ENCODE measurements around the gene BCO1.

Gene BCO1

GRCh38 chr16:81210807-81211206, 27.7 kb upstream of the BCO1 start:
- ATAC-seq: no peak
- TF ChIP-seq ARNTL (CRISPR knock-in tag; IDR thresholded peaks at IDR 0.05; ENCODE audit: borderline replicate concordance, low read depth) (no peak), TSHZ2 (CRISPR knock-in tag; IDR thresholded peaks at IDR 0.05) (no peak)

- peak; percentile 55 for ATAC-seq
- TF ChIP-seq SNAI2 (CRISPR knock-in tag; IDR thresholded peaks at IDR 0.05) (no peak), ISL1 (CRISPR knock-in tag; IDR thresholded peaks at IDR 0.05) (no peak), ZNF70 (CRISPR knock-in tag; IDR thresholded peaks at IDR 0.05) (no peak), PATZ1 (CRISPR knock-in tag; IDR thresholded peaks at IDR 0.05; ENCODE audit: borderline replicate concordance) (no peak), RARB (CRISPR knock-in tag; IDR thresholded peaks at IDR 0.05) (no peak), CSDC2 (CRISPR knock-in tag; IDR thresholded peaks at IDR 0.05) (no peak), OSR1 (CRISPR knock-in tag; IDR thresholded peaks at IDR 0.05) (no peak), ARNTL (CRISPR knock-in tag; IDR thresholded peaks at IDR 0.05; ENCODE audit: borderline replicate concordance, low read depth) (no peak), CSRNP3 (CRISPR knock-in tag; IDR thresholded peaks at IDR 0.05) (no peak), ZNF565 (CRISPR knock-in tag; conservative IDR thresholded peaks at IDR 0.05; ENCODE audit: low read depth) (no peak), ZC3H10 (CRISPR knock-in tag; IDR thresholded peaks at IDR 0.05) (no peak), CREB5 (CRISPR knock-in tag; IDR thresholded peaks at IDR 0.05; ENCODE audit: low read depth) (no peak), TOX (CRISPR knock-in tag; IDR thresholded peaks at IDR 0.05; ENCODE audit: borderline replicate concordance) (no peak), TSHZ2 (CRISPR knock-in tag; IDR thresholded peaks at IDR 0.05) (no peak)
These were observed 25.5 kb upstream of the BCO1 start for GRCh38 chr16:81212830-81213465.

GRCh38 chr16:81214745-81215166, 23.7 kb upstream of the BCO1 start:
- ATAC-seq: peak; percentile 62; the same call in 2 of the 3 replicates
- TF ChIP-seq TSHZ2 (CRISPR knock-in tag; IDR thresholded peaks at IDR 0.05): no peak
- TF ChIP-seq POU6F1 (CRISPR knock-in tag; IDR thresholded peaks at IDR 0.05; ENCODE audit: borderline replicate concordance, low read depth): no peak
- no peak for TF ChIP-seq ZNF70 (CRISPR knock-in tag; IDR thresholded peaks at IDR 0.05)
- no peak for TF ChIP-seq CSRNP3 (CRISPR knock-in tag; IDR thresholded peaks at IDR 0.05)
- TF ChIP-seq OSR1 (CRISPR knock-in tag; IDR thresholded peaks at IDR 0.05): no peak
- no peak for TF ChIP-seq ARNTL (CRISPR knock-in tag; IDR thresholded peaks at IDR 0.05; ENCODE audit: borderline replicate concordance, low read depth)
- TF ChIP-seq ESRRG (CRISPR knock-in tag; IDR thresholded peaks at IDR 0.05): no peak
